OCI-LY1 (cell line): ENCODE data around the gene MCTP2.
A peak's percentile ranks its signal among the peaks of the same experiment; 100 is the strongest.

Experiments
- H2AFZ ChIP-seq: fragments of 200-600 bp; sonication (generic), shearing (Covaris generic); 2 replicates; pipeline ENCODE4 v1.6.0; 2014; ENCODE audit warnings: antibody characterized with exemption, mild to moderate bottlenecking, low read length
- H3F3A ChIP-seq: fragments of 200-600 bp; sonication (generic), shearing (Covaris generic); 2 replicates; pipeline ENCODE4 v1.6.0; 2014; ENCODE audit warnings: mild to moderate bottlenecking, antibody characterized with exemption, low read length, moderate library complexity; ENCODE audit not compliant: insufficient read depth
- H3K27ac ChIP-seq: fragments of 200-600 bp; sonication (generic); 2 replicates; pipeline ENCODE4 v1.5.1; 2014; ENCODE audit warnings: low read length, mixed run types, mild to moderate bottlenecking, low read depth; ENCODE audit not compliant: poor library complexity, severe bottlenecking
- H3K27me3 ChIP-seq: fragments of 200-600 bp; sonication (generic); 2 replicates; pipeline ENCODE4 v1.6.0; 2014; ENCODE audit warnings: antibody characterized with exemption, mild to moderate bottlenecking, low read length, moderate library complexity; ENCODE audit not compliant: insufficient read depth
- H3K36me3 ChIP-seq: fragments of 200-600 bp; sonication (generic); 2 replicates; pipeline ENCODE4 v1.6.1; 2014; ENCODE audit warnings: mild to moderate bottlenecking, antibody characterized with exemption, low read length, moderate library complexity, mixed read lengths; ENCODE audit not compliant: insufficient read depth
- H3K4me1 ChIP-seq: fragments of 200-600 bp; sonication (generic); 2 replicates; pipeline ENCODE4 v1.5.1; 2014; ENCODE audit warnings: mild to moderate bottlenecking, low read length, moderate library complexity; ENCODE audit not compliant: insufficient read depth, severe bottlenecking
- H3K4me2 ChIP-seq: fragments of 200-600 bp; sonication (generic), shearing (Covaris generic); 2 replicates; pipeline ENCODE4 v1.6.1; 2014; ENCODE audit warnings: low read length
- H3K4me3 ChIP-seq: fragments of 200-600 bp; sonication (generic); 2 replicates; pipeline ENCODE4 v1.5.1; 2014; ENCODE audit warnings: low read length, low read depth, mild to moderate bottlenecking, mixed read lengths; ENCODE audit not compliant: poor library complexity, severe bottlenecking
- H3K79me2 ChIP-seq: fragments of 200-600 bp; shearing (Covaris generic); 2 replicates; pipeline ENCODE4 v1.6.1; 2016; ENCODE audit warnings: mixed run types, low read length, mixed read lengths; ENCODE audit not compliant: insufficient read depth
- H3K9ac ChIP-seq: fragments of 200-600 bp; sonication (generic), shearing (Covaris generic); 2 replicates; pipeline ENCODE4 v1.6.1; 2014; ENCODE audit warnings: mild to moderate bottlenecking, low read length, mixed read lengths
- H3K9me2 ChIP-seq: fragments of 200-600 bp; sonication (generic), shearing (Covaris generic); 2 replicates; pipeline ENCODE4 v1.6.1; 2014; ENCODE audit warnings: low read depth, mild to moderate bottlenecking, low read length, mixed read lengths
- H3K9me3 ChIP-seq: fragments of 200-600 bp; shearing (Covaris generic); 2 replicates; pipeline ENCODE4 v1.6.1; 2014; ENCODE audit warnings: low read length, mixed read lengths
- H4K20me1 ChIP-seq: fragments of 200-600 bp; sonication (generic), shearing (Covaris generic); 2 replicates; pipeline ENCODE4 v1.6.0; 2016; ENCODE audit warnings: mild to moderate bottlenecking, low read length; ENCODE audit not compliant: insufficient read depth
- CTCF ChIP-seq: fragments of 200-600 bp; sonication (generic), shearing (Covaris generic); IDR thresholded peaks from 2 replicates; pipeline ENCODE4 v1.5.1; 2017; ENCODE audit warnings: mild to moderate bottlenecking, antibody characterized with exemption, low read length, moderate library complexity, mixed read lengths
- EZH2 ChIP-seq: fragments of 200-600 bp; sonication (generic), shearing (Covaris generic); IDR thresholded peaks from 2 replicates; pipeline ENCODE4 v1.8.0; 2017; ENCODE audit warnings: borderline replicate concordance, mixed run types, mild to moderate bottlenecking, antibody characterized with exemption, low read length, moderate library complexity, mixed read lengths

MCTP2 gene

GRCh38 chr15:94387849-94388441 is 156.6 kb downstream of the MCTP2 start:
- no peaks in the 10 kb centered on the region for H3K27me3 ChIP-seq
- no peak overlapping the region for H3K9ac ChIP-seq
- no peaks in the 10 kb centered on the region for H3K79me2 ChIP-seq
- no peak overlapping the region for H3K27ac ChIP-seq
- peaks cover 15% of the 10 kb centered on the region for H3K4me1 ChIP-seq
- no peak for TF ChIP-seq EZH2
- TF ChIP-seq CTCF = no peak
- no peaks in the 10 kb centered on the region for H3F3A ChIP-seq
- peaks cover 65% of the 10 kb centered on the region for H3K36me3 ChIP-seq
- no peaks in the 10 kb centered on the region for H3K9me3 ChIP-seq
- H3K9me2 ChIP-seq = no peaks in the 10 kb centered on the region
- no peak overlapping the region for H2AFZ ChIP-seq
- H4K20me1 ChIP-seq = no peaks in the 10 kb centered on the region
- no peak overlapping the region for H3K4me3 ChIP-seq
- H3K4me2 ChIP-seq = 0 out of 2 replicates have a peak overlapping the region, but pooled peaks have one; percentile 0

GRCh38 chr15:94395640-94396039 is 164.3 kb downstream of the MCTP2 start:
- H4K20me1 ChIP-seq = no peaks in the 10 kb centered on the region
- no peaks in the 10 kb centered on the region for H3K9me2 ChIP-seq
- no peak overlapping the region for H3K4me2 ChIP-seq
- no peak overlapping the region for H3K9ac ChIP-seq
- no peaks in the 10 kb centered on the region for H3F3A ChIP-seq
- no peak overlapping the region for H3K4me3 ChIP-seq
- H3K79me2 ChIP-seq = no peaks in the 10 kb centered on the region
- peaks cover 42% of the 10 kb centered on the region for H3K36me3 ChIP-seq
- H3K27me3 ChIP-seq = no peaks in the 10 kb centered on the region
- no peaks in the 10 kb centered on the region for H3K9me3 ChIP-seq
- TF ChIP-seq CTCF (no peak), EZH2 (no peak)
- no peak overlapping the region for H2AFZ ChIP-seq
- no peaks in the 10 kb centered on the region for H3K4me1 ChIP-seq
- H3K27ac ChIP-seq = no peak overlapping the region

- TF ChIP-seq CTCF (no peak), EZH2 (no peak)
These were observed 166.0 kb downstream of the MCTP2 start for GRCh38 chr15:94397337-94397736.

More at GRCh38 chr15:94397337-94397736, 166.0 kb downstream of the MCTP2 start:
- Histone ChIP-seq H3K36me3 (peaks cover 50% of the 10 kb centered on the region), H3K79me2 (no peaks in the 10 kb centered on the region), H2AFZ (no peak overlapping the region), H3K4me1 (no peaks in the 10 kb centered on the region), H4K20me1 (no peaks in the 10 kb centered on the region), H3K9me2 (no peaks in the 10 kb centered on the region), H3F3A (no peaks in the 10 kb centered on the region), H3K9me3 (no peaks in the 10 kb centered on the region), H3K27me3 (no peaks in the 10 kb centered on the region), H3K9ac (no peak overlapping the region), H3K27ac (no peak overlapping the region), H3K4me2 (no peak overlapping the region), H3K4me3 (no peak overlapping the region)
